Transverse colon (tissue), 4 donors: Measurements from ENCODE around the gene ITGBL1. TPM values are rescaled to one million over a fixed set of nuclear protein-coding genes. Genes with fewer than 3 reads are reported as not detected.

Source experiments
- DNase-seq: peaks from one replicate; pipeline ENCODE4 v3.0.0-alpha.2; 2019
- H3K27ac ChIP-seq, 4 donors: fragments of 200-600 bp; sonication (generic); 2 replicates each; pipeline ENCODE4 v1.5.1; 2016 to 2018; ENCODE audit warnings: inconsistent platforms in 4 of 4
- H3K27me3 ChIP-seq: fragments of 200-600 bp; sonication (generic); 2 replicates; pipeline ENCODE4 v1.5.1; 2017; ENCODE audit warnings: inconsistent platforms
- H3K36me3 ChIP-seq, 4 donors: fragments of 200-600 bp; sonication (generic); 2 replicates each; pipeline ENCODE4 v1.5.1; 2017 to 2019; ENCODE audit warnings: inconsistent platforms in 4 of 4
- H3K4me1 ChIP-seq, 4 donors: fragments of 200-600 bp; sonication (generic); 2 replicates each; pipeline ENCODE4 v1.5.1; 2017 to 2020; ENCODE audit warnings: inconsistent platforms in 4 of 4
- H3K4me3 ChIP-seq, 4 donors: fragments of 200-600 bp; sonication (generic); 1 replicate in 1 of 4; 2 replicates in 3 of 4; pipeline versions ENCODE4 v1.5.1 to v1.6.1; 2017 to 2019; ENCODE audit warnings: inconsistent platforms in 4 of 4
- H3K9me3 ChIP-seq, 2 donors: fragments of 200-600 bp; sonication (generic); 2 replicates each; pipeline ENCODE4 v1.5.1; 2017 to 2019; ENCODE audit warnings: inconsistent platforms in 2 of 2
- EP300 ChIP-seq: sonication (generic); formaldehyde crosslinking; IDR thresholded peaks from one replicate; pipeline ENCODE4 v1.6.1; 2017; ENCODE audit warnings: antibody characterized with exemption, low read depth
- POLR2A ChIP-seq: fragments of 450-650 bp; IDR thresholded peaks from one replicate; pipeline ENCODE4 v1.6.1; 2016; ENCODE audit warnings: antibody characterized with exemption, mild to moderate bottlenecking, moderate library complexity
- POLR2AphosphoS5 ChIP-seq, 3 donors: sonication (generic); formaldehyde crosslinking; IDR thresholded peaks; one replicate each; pipeline ENCODE4 v1.6.1; 2016; ENCODE audit warnings: antibody characterized with exemption in 3 of 3
- WGBS, 2 donors: methylation state at CpG; one replicate each; pipeline ENCODE4 v1.1.5; 2018; ENCODE audit warnings: low coverage in 1 of 2; 5-methylcytosine and 5-hydroxymethylcytosine counted together
- in situ Hi-C, 4 donors: fragments of 200-750 bp; cut with MboI; loops; one replicate each; pipeline versions ENCODE4 v1.15.0 to v1.15.1; 2017; ENCODE audit warnings: low sequenced_read_pairs in 3 of 4, low pct_ligation_motif_present in 1 of 4, low pct_unique_long_range_greater_than_20kb in 1 of 4
- intact Hi-C: fragments of 100-400 bp; cut with DNase I; formaldehyde crosslinking; loops from one replicate; pipeline ENCODE4 v1.15.1; 2023; ENCODE audit warnings: low total_unique reads
- total RNA-seq, 4 donors: library from RNA; depleted of rRNA; stranded (reverse); fragments of >200 nt; gene quantifications; one replicate each; pipeline ENCODE4 v1.1.0, GENCODE V29; 2016
- TF ChIP-seq, protein P1 (sequence below), 5 experiments: fragments of 200-600 bp in 3 of 5; fragments of 450-650 bp in 2 of 5; sonication (generic) in 3 of 5; IDR thresholded peaks; 1 replicate in 2 of 5; 2 replicates in 3 of 5; pipeline ENCODE4 v1.5.1; 2016 to 2017; ENCODE audit warnings: antibody characterized with exemption in 5 of 5, inconsistent platforms in 3 of 5, mild to moderate bottlenecking in 2 of 5, moderate library complexity in 1 of 5

ITGBL1 gene
- total RNA-seq, 4 donors from 2014 or later: 0.48 to 0.80 (median 0.68) TPM; not detected in 1

DNA sequence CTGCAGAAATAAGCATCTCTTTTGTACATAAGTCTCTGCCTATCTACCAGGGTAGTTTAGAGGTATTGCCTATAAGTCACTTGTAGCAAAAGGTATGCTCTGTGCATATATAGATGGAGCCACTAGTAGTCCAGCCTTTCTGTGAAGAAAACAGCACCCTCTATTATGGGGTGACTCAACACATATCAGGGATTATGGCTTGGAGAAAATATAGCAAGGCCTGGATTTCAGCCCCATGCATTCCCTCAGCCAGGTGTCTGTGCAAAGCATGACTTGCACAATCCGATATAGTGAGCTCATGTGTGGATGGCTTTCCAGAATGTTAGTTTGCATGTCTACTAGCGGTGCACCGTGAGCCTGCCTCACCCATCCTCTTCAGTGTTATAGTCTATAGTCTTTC lies 22.7 kb upstream of the ITGBL1 start:
- no peaks in the 10 kb centered on the region for H3K36me3 ChIP-seq
- no peak overlapping the region for H3K4me3 ChIP-seq
- in situ Hi-C loops (no loop called here), intact Hi-C loops (no loop called here)
- WGBS, 2 donors: 89 to 100% methylated on average over 2 to 3 of the region's 3 CpGs
- no peak for DNase-seq
- H3K27me3 ChIP-seq: no peaks in the 10 kb centered on the region
- TF ChIP-seq POLR2A (no peak), EP300 (no peak), POLR2AphosphoS5 (IDR thresholded peaks at IDR 0.05) (no peak)
- TF ChIP-seq, protein P1, sequence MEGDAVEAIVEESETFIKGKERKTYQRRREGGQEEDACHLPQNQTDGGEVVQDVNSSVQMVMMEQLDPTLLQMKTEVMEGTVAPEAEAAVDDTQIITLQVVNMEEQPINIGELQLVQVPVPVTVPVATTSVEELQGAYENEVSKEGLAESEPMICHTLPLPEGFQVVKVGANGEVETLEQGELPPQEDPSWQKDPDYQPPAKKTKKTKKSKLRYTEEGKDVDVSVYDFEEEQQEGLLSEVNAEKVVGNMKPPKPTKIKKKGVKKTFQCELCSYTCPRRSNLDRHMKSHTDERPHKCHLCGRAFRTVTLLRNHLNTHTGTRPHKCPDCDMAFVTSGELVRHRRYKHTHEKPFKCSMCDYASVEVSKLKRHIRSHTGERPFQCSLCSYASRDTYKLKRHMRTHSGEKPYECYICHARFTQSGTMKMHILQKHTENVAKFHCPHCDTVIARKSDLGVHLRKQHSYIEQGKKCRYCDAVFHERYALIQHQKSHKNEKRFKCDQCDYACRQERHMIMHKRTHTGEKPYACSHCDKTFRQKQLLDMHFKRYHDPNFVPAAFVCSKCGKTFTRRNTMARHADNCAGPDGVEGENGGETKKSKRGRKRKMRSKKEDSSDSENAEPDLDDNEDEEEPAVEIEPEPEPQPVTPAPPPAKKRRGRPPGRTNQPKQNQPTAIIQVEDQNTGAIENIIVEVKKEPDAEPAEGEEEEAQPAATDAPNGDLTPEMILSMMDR (IDR thresholded peaks at IDR 0.05): no peak
- H3K27ac ChIP-seq: no peak overlapping the region
- H3K4me1 ChIP-seq: no peaks in the 10 kb centered on the region
- H3K9me3 ChIP-seq: no peaks in the 10 kb centered on the region

DNA sequence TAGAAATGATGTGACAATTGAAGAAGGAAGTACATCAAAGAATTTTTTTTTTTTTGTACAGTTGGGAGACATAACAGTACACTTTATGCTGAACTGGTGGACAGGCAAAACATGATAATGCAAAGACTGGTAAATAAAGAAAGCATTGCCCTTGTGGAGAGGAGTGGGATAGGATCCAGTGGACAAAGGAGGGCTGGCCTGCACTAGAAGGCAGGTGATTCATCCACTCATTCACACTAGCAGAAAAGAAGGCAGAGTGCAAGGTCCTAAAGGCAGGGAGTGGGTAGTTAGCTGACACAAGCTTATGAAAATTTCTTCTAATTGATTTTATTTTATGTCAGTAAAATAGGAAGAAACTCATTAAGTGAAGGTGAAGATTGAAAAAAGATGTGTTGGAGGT lies 18.6 kb upstream of the ITGBL1 start:
- no peaks in the 10 kb centered on the region for H3K27me3 ChIP-seq
- DNase-seq: no peak
- H3K4me3 ChIP-seq: no peak overlapping the region
- intact Hi-C loops (no loop called here), in situ Hi-C loops (no loop called here)
- H3K36me3 ChIP-seq: no peaks in the 10 kb centered on the region
- H3K9me3 ChIP-seq: no peaks in the 10 kb centered on the region
- TF ChIP-seq POLR2AphosphoS5 (IDR thresholded peaks at IDR 0.05) (no peak), EP300 (no peak), POLR2A (no peak)
- TF ChIP-seq, protein P1 (IDR thresholded peaks at IDR 0.05): no peak
- no peaks in the 10 kb centered on the region for H3K4me1 ChIP-seq
- H3K27ac ChIP-seq: no peak overlapping the region

DNA sequence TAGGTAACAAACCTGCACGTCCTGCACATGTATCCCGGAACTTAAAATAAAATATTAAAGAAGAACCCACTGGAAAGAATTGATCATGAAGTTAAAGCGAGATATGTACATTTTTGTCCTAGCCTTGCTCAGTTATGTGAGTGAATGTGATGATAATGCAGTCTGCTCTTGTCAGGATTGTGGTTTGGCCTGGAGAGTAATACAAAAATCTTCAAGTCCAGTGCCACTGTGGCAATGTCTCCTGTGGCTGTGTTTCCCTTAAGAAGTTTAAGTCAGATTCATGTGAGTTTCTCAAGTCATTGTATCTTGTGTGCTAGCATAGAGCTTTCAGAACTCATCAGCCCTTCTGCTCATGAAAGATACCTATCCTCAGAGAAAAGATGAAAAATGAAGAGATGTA lies 18.0 kb upstream of the ITGBL1 start:
- in situ Hi-C loops (no loop called here), intact Hi-C loops (no loop called here)
- Histone ChIP-seq H3K4me3 (no peak overlapping the region), H3K27ac (no peak overlapping the region), H3K4me1 (no peaks in the 10 kb centered on the region), H3K27me3 (no peaks in the 10 kb centered on the region), H3K36me3 (no peaks in the 10 kb centered on the region), H3K9me3 (no peaks in the 10 kb centered on the region)
- no peak for TF ChIP-seq POLR2A
- no peak for DNase-seq
- 83 to 90% methylated on average over 3 of the region's 3 CpGs for WGBS, 2 donors

DNA sequence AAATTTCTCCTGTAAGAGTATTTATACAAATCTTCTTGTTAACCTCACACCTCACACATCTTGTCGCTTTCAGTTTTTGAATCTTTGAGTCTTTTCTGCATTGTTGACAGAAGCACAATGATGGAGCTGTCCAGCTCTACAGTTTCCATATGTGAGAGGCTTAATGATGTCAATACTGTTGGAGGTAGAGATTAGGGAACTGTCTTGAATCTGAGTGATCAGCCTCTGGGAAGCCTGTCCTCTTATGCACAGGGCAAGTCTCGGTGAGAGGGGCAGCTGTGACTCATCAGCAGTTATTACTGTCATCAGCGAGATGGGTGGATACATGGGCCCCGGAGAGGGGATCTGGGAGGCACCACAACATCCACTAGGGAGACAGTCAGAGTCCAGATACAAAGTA lies 4.6 kb upstream of the ITGBL1 start:
- no peak for TF ChIP-seq POLR2A
- TF ChIP-seq EP300: no peak
- TF ChIP-seq, protein P1 (IDR thresholded peaks at IDR 0.05): no peak
- TF ChIP-seq POLR2AphosphoS5 (IDR thresholded peaks at IDR 0.05): no peak
- Histone ChIP-seq H3K9me3 (no peaks in the 10 kb centered on the region), H3K27ac (no peak overlapping the region), H3K36me3 (no peaks in the 10 kb centered on the region), H3K27me3 (no peaks in the 10 kb centered on the region), H3K4me1 (no peaks in the 10 kb centered on the region), H3K4me3 (no peak overlapping the region)
- in situ Hi-C loops (no loop called here), intact Hi-C loops (no loop called here)
- 53 to 67% methylated on average over 2 to 4 of the region's 4 CpGs for WGBS, 2 donors
- DNase-seq: no peak
